Muscle layer of duodenum (tissue), 2 donors: Measurements from ENCODE around the gene F8A2.
"Not testable (repeated sequence)": the region's sequence is repeated elsewhere in the genome, so short reads cannot be mapped to it uniquely, and the experiment has no call there.

Source experiments
- H3K27ac ChIP-seq: one replicate; pipeline ENCODE4 v1.7.0; 2013; ENCODE audit warnings: mild to moderate bottlenecking, low read length
- H3K27me3 ChIP-seq: one replicate; pipeline ENCODE4 v1.7.0; 2013; ENCODE audit warnings: low read depth, mild to moderate bottlenecking, control low read depth, low read length
- H3K36me3 ChIP-seq, 2 donors: one replicate each; pipeline ENCODE4 v1.7.0; 2013; ENCODE audit warnings: low read length in 2 of 2, control low read depth in 1 of 2, mild to moderate bottlenecking in 1 of 2; ENCODE audit not compliant: insufficient read depth in 2 of 2, control insufficient read depth in 1 of 2
- H3K4me1 ChIP-seq, 2 donors: one replicate each; pipeline ENCODE4 v1.7.0; 2013; ENCODE audit warnings: low read length in 2 of 2, mild to moderate bottlenecking in 2 of 2, control low read depth in 1 of 2, moderate library complexity in 1 of 2; ENCODE audit not compliant: insufficient read depth in 2 of 2, control insufficient read depth in 1 of 2
- H3K4me3 ChIP-seq, 2 donors: one replicate each; pipeline ENCODE4 v1.7.0; 2013; ENCODE audit warnings: low read length in 2 of 2, low read depth in 1 of 2, mild to moderate bottlenecking in 1 of 2
- H3K9me3 ChIP-seq, 2 donors: one replicate each; pipeline ENCODE4 v1.7.0; 2013; ENCODE audit warnings: low read length in 2 of 2, control low read depth in 1 of 2, mild to moderate bottlenecking in 1 of 2; ENCODE audit not compliant: control insufficient read depth in 1 of 2
- donor health status: healthy.

F8A2 gene

DNA sequence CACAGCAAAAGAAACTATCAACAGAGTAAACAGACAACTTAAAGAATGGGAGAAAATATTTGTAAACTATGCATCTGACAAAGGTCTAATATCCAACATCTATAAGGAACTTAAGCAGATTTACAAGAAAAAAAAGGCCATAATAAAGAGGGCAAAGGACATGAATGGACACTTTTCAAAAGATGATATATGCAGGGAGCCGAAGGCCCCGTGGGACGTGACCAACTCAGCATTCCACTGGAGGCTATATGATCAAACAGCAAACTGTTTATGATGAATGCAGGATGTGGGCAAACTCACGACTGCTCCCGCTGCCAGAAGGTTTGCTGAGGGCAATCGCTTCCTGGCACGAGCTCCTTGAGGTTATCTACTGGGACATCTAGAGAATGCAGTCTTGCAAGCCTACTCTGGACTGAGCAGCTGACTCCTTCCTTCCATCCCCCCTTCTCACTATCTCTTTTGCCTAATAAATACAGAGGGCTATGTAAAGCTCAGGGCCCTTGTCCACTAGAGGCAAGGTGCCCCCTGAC is 12.9 kb downstream of the F8A2 start:
- not testable (repeated sequence) for H3K27ac ChIP-seq, H3K27me3 ChIP-seq, H3K36me3 ChIP-seq, H3K4me3 ChIP-seq, H3K4me1 ChIP-seq, H3K9me3 ChIP-seq

DNA sequence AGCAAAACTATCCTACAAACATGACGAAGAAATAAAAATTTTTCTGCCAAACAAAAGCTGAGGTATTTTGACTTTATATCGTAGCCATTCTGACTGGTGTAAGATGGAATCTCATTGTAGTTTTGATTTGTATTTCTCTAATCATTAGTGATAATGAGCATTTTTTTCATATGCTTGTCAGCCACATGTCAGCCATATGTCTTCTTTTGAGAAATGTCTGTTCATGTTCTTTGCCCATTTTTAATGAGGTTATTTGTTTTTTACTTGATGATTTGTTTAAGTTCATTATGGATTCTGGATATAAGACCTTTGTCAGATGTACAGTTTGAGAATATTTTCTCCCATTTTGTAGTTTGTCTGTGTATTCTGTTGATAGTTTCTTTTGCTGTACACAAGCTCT is 24.5 kb downstream of the F8A2 start:
- no peaks in the 10 kb centered on the region for H3K36me3 ChIP-seq
- H3K9me3 ChIP-seq = peaks cover 0 to 4% of the 10 kb centered on the region in 2 donors
- H3K4me3 ChIP-seq = no peak overlapping the region
- H3K4me1 ChIP-seq = no peaks in the 10 kb centered on the region
- H3K27me3 ChIP-seq = no peaks in the 10 kb centered on the region
- H3K27ac ChIP-seq = no peak overlapping the region

DNA sequence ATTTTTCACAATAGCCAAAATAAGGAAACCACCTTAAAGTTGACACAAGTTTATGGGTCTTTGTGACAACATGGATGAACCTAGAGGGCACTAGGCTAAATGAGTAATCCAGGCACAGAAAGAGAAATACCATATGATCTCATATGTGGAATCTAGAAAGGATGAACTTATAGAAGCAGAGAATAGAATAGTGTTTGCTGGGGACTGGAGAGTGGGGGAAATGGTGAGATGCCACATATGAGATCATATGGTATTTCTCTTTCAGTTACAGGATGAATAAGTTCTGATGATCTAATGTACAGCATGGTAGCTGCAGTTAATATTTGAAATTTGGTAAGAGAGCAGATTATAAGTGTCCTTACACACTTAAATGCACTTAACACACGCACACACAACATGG is 35.9 kb downstream of the F8A2 start:
- no peaks in the 10 kb centered on the region for H3K4me1 ChIP-seq
- H3K27me3 ChIP-seq = no peaks in the 10 kb centered on the region
- peaks cover 0 to 2% of the 10 kb centered on the region in 2 donors for H3K9me3 ChIP-seq
- H3K27ac ChIP-seq = no peak overlapping the region
- H3K36me3 ChIP-seq = no peaks in the 10 kb centered on the region
- H3K4me3 ChIP-seq = no peak overlapping the region
